Peyer's patch (tissue), 4 donors: ENCODE data around the gene CLASRP. TPM values are rescaled to one million over a fixed set of nuclear protein-coding genes. Genes with fewer than 3 reads are reported as not detected.
"Not testable (repeated sequence)": the region's sequence is repeated elsewhere in the genome, so short reads cannot be mapped to it uniquely, and the experiment has no call there.

Source experiments
- DNase-seq, 3 donors: peaks; one replicate each; pipeline ENCODE4 v3.0.0-alpha.2; 2017 to 2019
- H3K27ac ChIP-seq, 4 donors: fragments of 200-600 bp; sonication (generic); one replicate each; pipeline ENCODE4 v1.5.1; 2016 to 2019
- H3K27me3 ChIP-seq, 2 donors: fragments of 200-600 bp; sonication (generic); one replicate each; pipeline ENCODE4 v1.5.1; 2019
- H3K36me3 ChIP-seq, 3 donors: fragments of 200-600 bp; sonication (generic); one replicate each; pipeline ENCODE4 v1.5.1; 2016 to 2019
- H3K4me1 ChIP-seq, 4 donors: fragments of 200-600 bp; sonication (generic); one replicate each; pipeline ENCODE4 v1.5.1; 2016 to 2019
- H3K4me3 ChIP-seq, 4 donors: fragments of 200-600 bp; sonication (generic); 1 replicate in 3 of 4; 2 replicates in 1 of 4; pipeline ENCODE4 v1.5.1; 2016 to 2019; ENCODE audit warnings: mild to moderate bottlenecking in 1 of 4
- H3K9me3 ChIP-seq, 4 donors: fragments of 200-600 bp; sonication (generic); one replicate each; pipeline ENCODE4 v1.5.1; 2016 to 2019; ENCODE audit warnings: mild to moderate bottlenecking in 1 of 4
- CTCF ChIP-seq, 6 experiments: fragments of 450-650 bp in 4 of 6; fragments of 200-600 bp in 2 of 6; sonication (generic) in 1 of 6; IDR thresholded peaks; one replicate each; pipeline ENCODE4 v1.5.1; 2017 to 2019; ENCODE audit warnings: antibody characterized with exemption in 6 of 6, mild to moderate bottlenecking in 3 of 6, moderate library complexity in 1 of 6
- POLR2A ChIP-seq, 2 donors: fragments of 450-650 bp; IDR thresholded peaks; one replicate each; pipeline ENCODE4 v1.5.1; 2017; ENCODE audit warnings: antibody characterized with exemption in 2 of 2, mild to moderate bottlenecking in 2 of 2, moderate library complexity in 2 of 2
- total RNA-seq, 4 donors: library from RNA; depleted of rRNA; stranded (reverse); fragments of >200 nt; gene quantifications; one replicate each; pipeline ENCODE4 v1.1.0, GENCODE V29; 2016

The CLASRP gene
- total RNA-seq, 4 donors from 2014 or later = 94.2 to 310 (median 147) TPM

GRCh38 chr19:45114116-45114515 lies 75.3 kb downstream of the CLASRP start:
- no peak overlapping the region for H3K4me3 ChIP-seq
- DNase-seq = no peak
- H3K27ac ChIP-seq = peak overlapping the region in 1 of 4 donors; percentile 78
- peaks cover 0 to 52% (median 16%) of the 10 kb centered on the region in 4 donors for H3K4me1 ChIP-seq
- no peaks in the 10 kb centered on the region for H3K9me3 ChIP-seq
- TF ChIP-seq POLR2A (IDR thresholded peaks at IDR 0.05) (no peak), CTCF (IDR thresholded peaks at IDR 0.05) (no peak)
- no peaks in the 10 kb centered on the region for H3K27me3 ChIP-seq
- H3K36me3 ChIP-seq = no peaks in the 10 kb centered on the region

- no peaks in the 10 kb centered on the region for H3K27me3 ChIP-seq
- H3K9me3 ChIP-seq = no peaks in the 10 kb centered on the region
- peaks cover 0 to 58% (median 19%) of the 10 kb centered on the region in 4 donors for H3K4me1 ChIP-seq
- no peaks in the 10 kb centered on the region for H3K36me3 ChIP-seq
- no peak overlapping the region for H3K4me3 ChIP-seq
- no peak overlapping the region for H3K27ac ChIP-seq
- no peak for DNase-seq
- TF ChIP-seq CTCF (IDR thresholded peaks at IDR 0.05) = no peak
- no peak for TF ChIP-seq POLR2A (IDR thresholded peaks at IDR 0.05)
These were observed 77.2 kb downstream of the CLASRP start for GRCh38 chr19:45115809-45116615.

- H3K27me3 ChIP-seq = no peaks in the 10 kb centered on the region
- TF ChIP-seq CTCF (IDR thresholded peaks at IDR 0.05) (no peak), POLR2A (IDR thresholded peaks at IDR 0.05) (no peak)
- peak in 2 of 3 donors; percentile 45 to 62 for DNase-seq
- H3K4me1 ChIP-seq = peaks cover 0 to 51% (median 22%) of the 10 kb centered on the region in 4 donors
- H3K4me3 ChIP-seq = no peak overlapping the region
- H3K36me3 ChIP-seq = no peaks in the 10 kb centered on the region
- no peaks in the 10 kb centered on the region for H3K9me3 ChIP-seq
- H3K27ac ChIP-seq = peak overlapping the region in 1 of 4 donors; percentile 51
These were observed 78.3 kb downstream of the CLASRP start for GRCh38 chr19:45117167-45117594.

- Histone ChIP-seq H3K4me3 (no peak overlapping the region), H3K27ac (peak overlapping the region in 1 of 4 donors; percentile 51), H3K27me3 (no peaks in the 10 kb centered on the region), H3K36me3 (no peaks in the 10 kb centered on the region), H3K9me3 (no peaks in the 10 kb centered on the region), H3K4me1 (peaks cover 0 to 50% (median 22%) of the 10 kb centered on the region in 4 donors)
- TF ChIP-seq POLR2A (IDR thresholded peaks at IDR 0.05) = no peak
- TF ChIP-seq CTCF (IDR thresholded peaks at IDR 0.05) = no peak
- DNase-seq = no peak
These were observed 78.8 kb downstream of the CLASRP start for GRCh38 chr19:45117671-45118070.

- no peak overlapping the region for H3K4me3 ChIP-seq
- H3K9me3 ChIP-seq = no peaks in the 10 kb centered on the region
- H3K27ac ChIP-seq = peak overlapping the region in 2 of 4 donors; percentile 42 to 51
- H3K36me3 ChIP-seq = no peaks in the 10 kb centered on the region
- no peak for TF ChIP-seq POLR2A (IDR thresholded peaks at IDR 0.05)
- no peak for TF ChIP-seq CTCF (IDR thresholded peaks at IDR 0.05)
- no peaks in the 10 kb centered on the region for H3K27me3 ChIP-seq
- H3K4me1 ChIP-seq = peaks cover 0 to 48% (median 22%) of the 10 kb centered on the region in 4 donors
- no peak for DNase-seq
These were observed 79.3 kb downstream of the CLASRP start for GRCh38 chr19:45118106-45118505.

- H3K4me1 ChIP-seq = peaks cover 0 to 48% (median 22%) of the 10 kb centered on the region in 4 donors
- not testable (repeated sequence) for H3K4me3 ChIP-seq, H3K9me3 ChIP-seq, H3K27me3 ChIP-seq, H3K36me3 ChIP-seq
- H3K27ac ChIP-seq = peak overlapping the region in 3 of 4 donors; percentile 25 to 51 (median 42)
- DNase-seq = peak in 2 of 3 donors; percentile 47 to 69
These were observed 79.9 kb downstream of the CLASRP start for GRCh38 chr19:45118591-45119355.
